Tibial nerve (tissue), 4 donors: Measurements from ENCODE around the gene YAF2. TPM values are rescaled to one million over a fixed set of nuclear protein-coding genes. Genes with fewer than 3 reads are reported as not detected.
"Not testable (repeated sequence)": the region's sequence is repeated elsewhere in the genome, so short reads cannot be mapped to it uniquely, and the experiment has no call there.

Experiments used
- DNase-seq, 2 donors: peaks; one replicate each; pipeline ENCODE4 v3.0.0-alpha.2; 2019; ENCODE audit warnings: low spot score in 2 of 2
- H3K27ac ChIP-seq, 4 donors: fragments of 200-600 bp; sonication (generic) in 3 of 4; one replicate each; pipeline ENCODE4 v1.5.1; 2017 to 2019; ENCODE audit warnings: mild to moderate bottlenecking in 1 of 4
- H3K27me3 ChIP-seq, 2 donors: fragments of 200-600 bp; sonication (generic) in 1 of 2; one replicate each; pipeline versions ENCODE4 v1.5.1 to v1.6.0; 2017 to 2019
- H3K36me3 ChIP-seq, 3 donors: fragments of 200-600 bp; sonication (generic); one replicate each; pipeline ENCODE4 v1.5.1; 2018 to 2019
- H3K4me1 ChIP-seq, 4 donors: fragments of 200-600 bp; sonication (generic) in 3 of 4; one replicate each; pipeline ENCODE4 v1.5.1; 2017 to 2019
- H3K4me3 ChIP-seq, 4 donors: fragments of 200-600 bp; sonication (generic) in 3 of 4; one replicate each; pipeline ENCODE4 v1.5.1; 2017 to 2019; ENCODE audit warnings: mild to moderate bottlenecking in 1 of 4, moderate library complexity in 1 of 4
- H3K9me3 ChIP-seq, 4 donors: fragments of 200-600 bp; sonication (generic) in 3 of 4; one replicate each; pipeline ENCODE4 v1.5.1; 2017 to 2019
- EP300 ChIP-seq, 2 donors: sonication (generic); formaldehyde crosslinking; IDR thresholded peaks; one replicate each; pipeline ENCODE4 v1.6.1; 2017; ENCODE audit warnings: antibody characterized with exemption in 2 of 2, mild to moderate bottlenecking in 1 of 2
- POLR2A ChIP-seq, 2 donors: fragments of 450-650 bp; IDR thresholded peaks; one replicate each; pipeline ENCODE4 v1.6.1; 2017; ENCODE audit warnings: antibody characterized with exemption in 2 of 2, mild to moderate bottlenecking in 2 of 2, moderate library complexity in 2 of 2
- WGBS, 2 donors: methylation state at CpG; one replicate each; pipeline ENCODE4 v1.1.5; 2018; 5-methylcytosine and 5-hydroxymethylcytosine counted together
- total RNA-seq, 4 donors: library from RNA; depleted of rRNA; stranded (reverse); fragments of >200 nt; gene quantifications; one replicate each; pipeline ENCODE4 v1.1.0, GENCODE V29; 2016
- TF ChIP-seq, protein P1 (sequence below), 5 experiments: fragments of 200-600 bp in 3 of 5; fragments of 450-650 bp in 2 of 5; sonication (generic) in 3 of 5; IDR thresholded peaks; one replicate each; pipeline ENCODE4 v1.5.1; 2016 to 2019; ENCODE audit warnings: antibody characterized with exemption in 5 of 5, mild to moderate bottlenecking in 3 of 5, moderate library complexity in 2 of 5

The YAF2 gene
- total RNA-seq, 4 donors from 2014 or later: 25.7 to 66.0 (median 38.7) TPM

DNA sequence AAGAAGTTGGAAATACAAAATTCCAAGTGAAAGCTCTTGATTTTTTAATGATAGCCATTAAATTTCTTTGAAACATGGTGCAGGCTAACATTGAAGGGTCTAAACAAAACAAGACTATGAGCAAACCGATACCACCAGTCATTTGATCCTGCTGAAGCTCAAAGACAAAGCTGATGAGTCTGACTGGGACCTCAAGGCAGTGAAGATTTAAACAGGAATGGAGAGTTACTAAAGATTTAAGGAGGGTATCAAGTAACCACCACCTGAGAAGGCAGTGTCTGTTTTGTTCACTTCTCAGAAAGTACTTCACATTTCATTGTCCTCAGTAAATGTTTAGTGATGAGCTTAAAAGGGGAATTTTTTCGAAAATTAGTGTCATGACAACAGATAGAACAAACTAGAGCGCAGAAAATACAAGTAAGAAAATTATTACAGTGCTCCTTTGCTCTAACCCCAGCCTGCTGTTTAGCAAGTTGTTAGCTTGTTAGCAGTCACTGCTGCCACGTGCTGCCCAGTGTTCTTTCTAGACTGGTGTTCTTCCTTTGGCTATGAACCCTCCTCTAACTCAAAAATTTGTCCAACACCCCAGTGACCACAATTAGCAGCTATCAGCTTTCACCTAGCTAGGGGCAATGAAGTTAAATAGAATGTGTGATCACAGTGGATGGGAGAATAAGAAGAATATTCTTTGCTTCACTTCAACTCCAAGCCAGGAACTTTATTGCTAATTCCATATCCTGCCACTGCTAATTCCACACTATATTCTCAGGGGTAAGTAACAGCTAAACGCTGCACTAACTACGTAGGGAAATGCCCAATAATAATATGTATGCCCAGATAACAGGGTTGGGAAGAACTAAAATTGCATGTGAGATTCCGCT is 41.1 kb downstream of the YAF2 start:
- no peak for DNase-seq
- Histone ChIP-seq H3K4me3 (no peak overlapping the region), H3K36me3 (peaks cover 0 to 29% (median 4%) of the 10 kb centered on the region in 3 donors), H3K27me3 (no peaks in the 10 kb centered on the region), H3K27ac (no peak overlapping the region), H3K4me1 (no peaks in the 10 kb centered on the region), H3K9me3 (no peaks in the 10 kb centered on the region)
- TF ChIP-seq POLR2A (IDR thresholded peaks at IDR 0.05): no peak
- TF ChIP-seq EP300 (IDR thresholded peaks at IDR 0.05): no peak
- TF ChIP-seq, protein P1, sequence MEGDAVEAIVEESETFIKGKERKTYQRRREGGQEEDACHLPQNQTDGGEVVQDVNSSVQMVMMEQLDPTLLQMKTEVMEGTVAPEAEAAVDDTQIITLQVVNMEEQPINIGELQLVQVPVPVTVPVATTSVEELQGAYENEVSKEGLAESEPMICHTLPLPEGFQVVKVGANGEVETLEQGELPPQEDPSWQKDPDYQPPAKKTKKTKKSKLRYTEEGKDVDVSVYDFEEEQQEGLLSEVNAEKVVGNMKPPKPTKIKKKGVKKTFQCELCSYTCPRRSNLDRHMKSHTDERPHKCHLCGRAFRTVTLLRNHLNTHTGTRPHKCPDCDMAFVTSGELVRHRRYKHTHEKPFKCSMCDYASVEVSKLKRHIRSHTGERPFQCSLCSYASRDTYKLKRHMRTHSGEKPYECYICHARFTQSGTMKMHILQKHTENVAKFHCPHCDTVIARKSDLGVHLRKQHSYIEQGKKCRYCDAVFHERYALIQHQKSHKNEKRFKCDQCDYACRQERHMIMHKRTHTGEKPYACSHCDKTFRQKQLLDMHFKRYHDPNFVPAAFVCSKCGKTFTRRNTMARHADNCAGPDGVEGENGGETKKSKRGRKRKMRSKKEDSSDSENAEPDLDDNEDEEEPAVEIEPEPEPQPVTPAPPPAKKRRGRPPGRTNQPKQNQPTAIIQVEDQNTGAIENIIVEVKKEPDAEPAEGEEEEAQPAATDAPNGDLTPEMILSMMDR (IDR thresholded peaks at IDR 0.05): no peak
- WGBS, 2 donors: 83 to 89% methylated on average over 7 of the region's 7 CpGs

DNA sequence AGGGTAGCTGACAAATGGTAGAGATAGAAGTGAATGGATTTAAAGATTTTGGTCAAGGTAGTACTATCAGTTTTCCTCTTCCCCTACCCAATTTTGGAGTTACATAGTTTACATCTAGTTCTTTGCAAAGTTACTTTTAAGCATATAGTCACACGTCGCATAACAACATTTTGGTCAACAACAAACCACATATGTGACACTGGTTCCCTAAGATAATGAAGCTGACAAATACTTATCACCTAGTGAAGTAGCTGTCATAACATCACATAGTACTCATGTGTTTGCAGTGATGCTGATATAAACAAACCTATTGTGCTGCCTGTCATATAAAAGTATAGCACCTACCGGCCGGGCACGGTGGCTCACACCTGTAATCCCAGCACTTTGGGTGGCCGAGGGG is 45.4 kb downstream of the YAF2 start:
- TF ChIP-seq POLR2A (IDR thresholded peaks at IDR 0.05) (no peak), EP300 (IDR thresholded peaks at IDR 0.05) (no peak)
- TF ChIP-seq, protein P1 (IDR thresholded peaks at IDR 0.05): no peak
- no peak overlapping the region for H3K27ac ChIP-seq
- no peak for DNase-seq
- H3K36me3 ChIP-seq: peaks cover 0 to 27% (median 4%) of the 10 kb centered on the region in 3 donors
- 96 to 97% methylated on average over 6 of the region's 6 CpGs for WGBS, 2 donors
- no peaks in the 10 kb centered on the region for H3K27me3 ChIP-seq
- no peaks in the 10 kb centered on the region for H3K9me3 ChIP-seq
- H3K4me3 ChIP-seq: no peak overlapping the region
- no peaks in the 10 kb centered on the region for H3K4me1 ChIP-seq

DNA sequence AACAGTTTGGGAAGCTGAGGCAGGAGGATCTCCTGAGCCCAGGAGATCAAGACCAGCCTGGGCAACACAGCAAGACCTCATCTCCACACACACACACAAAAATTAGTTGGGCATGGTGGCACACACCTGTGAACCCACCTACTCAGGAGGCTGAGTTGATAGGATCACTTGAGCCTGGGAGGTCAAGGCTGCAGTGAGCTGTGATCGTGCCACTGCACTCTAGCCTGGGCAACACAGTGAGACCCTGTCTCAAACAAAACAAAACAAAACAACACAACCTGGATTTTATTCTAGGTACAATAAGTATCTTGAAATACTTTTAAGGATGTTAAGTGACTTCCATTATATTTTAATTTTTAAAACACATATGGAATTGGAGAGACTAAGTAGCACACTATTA is 45.8 kb downstream of the YAF2 start:
- Histone ChIP-seq H3K9me3 (no peaks in the 10 kb centered on the region), H3K27me3 (no peaks in the 10 kb centered on the region), H3K36me3 (peaks cover 0 to 24% (median 4%) of the 10 kb centered on the region in 3 donors), H3K4me3 (no peak overlapping the region), H3K27ac (no peak overlapping the region), H3K4me1 (no peaks in the 10 kb centered on the region)
- WGBS, 2 donors: 96 to 100% methylated on average over 1 of the region's 1 CpG
- no peak for DNase-seq
- TF ChIP-seq POLR2A (IDR thresholded peaks at IDR 0.05): no peak
- TF ChIP-seq EP300 (IDR thresholded peaks at IDR 0.05): no peak
- TF ChIP-seq, protein P1 (IDR thresholded peaks at IDR 0.05): no peak

DNA sequence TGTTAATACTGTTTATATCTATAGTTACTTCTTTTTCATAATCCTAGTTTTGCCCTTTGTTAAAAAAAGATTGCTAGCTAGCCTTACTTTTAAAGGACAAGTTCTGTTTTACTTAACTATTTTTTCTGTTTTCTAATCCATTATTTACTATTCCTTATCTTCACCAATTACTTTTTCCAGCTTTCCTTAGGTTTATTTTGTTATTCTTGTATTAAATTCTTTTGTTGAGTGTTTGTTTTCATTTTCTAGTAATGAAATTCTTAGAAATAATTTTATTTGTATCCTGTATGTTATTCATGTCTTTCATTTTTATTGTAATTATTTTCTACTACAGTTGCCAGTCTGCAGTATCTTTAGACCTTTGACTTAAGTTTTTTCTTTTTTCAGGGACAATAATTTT is 47.7 kb downstream of the YAF2 start:
- no peaks in the 10 kb centered on the region for H3K4me1 ChIP-seq
- H3K36me3 ChIP-seq: peaks cover 0 to 19% (median 4%) of the 10 kb centered on the region in 3 donors
- H3K27me3 ChIP-seq: no peaks in the 10 kb centered on the region
- no peaks in the 10 kb centered on the region for H3K9me3 ChIP-seq
- no peak for DNase-seq
- no peak overlapping the region for H3K4me3 ChIP-seq
- TF ChIP-seq POLR2A (IDR thresholded peaks at IDR 0.05) (no peak), EP300 (IDR thresholded peaks at IDR 0.05) (no peak)
- TF ChIP-seq, protein P1 (IDR thresholded peaks at IDR 0.05): no peak
- no peak overlapping the region for H3K27ac ChIP-seq

DNA sequence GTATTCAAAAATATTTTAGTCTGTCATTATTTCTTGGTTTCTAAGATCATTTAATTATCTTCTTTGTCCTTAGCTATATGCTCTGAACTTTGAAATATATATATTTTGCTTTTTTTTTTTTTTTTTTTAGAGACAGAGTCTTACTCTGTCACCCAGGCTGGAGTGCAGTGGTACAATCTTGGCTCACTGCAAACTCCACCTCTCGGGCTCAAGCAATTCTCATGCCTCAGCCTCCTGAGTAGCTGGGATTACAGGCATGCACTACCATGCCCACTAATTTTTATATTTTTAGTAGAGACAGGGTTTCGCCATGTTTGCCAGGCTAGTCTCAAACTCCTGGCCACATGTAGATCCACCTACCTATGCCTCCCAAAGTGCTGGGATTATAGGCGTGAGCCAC is 49.8 kb downstream of the YAF2 start:
- peaks cover 0 to 13% (median under 1%) of the 10 kb centered on the region in 3 donors for H3K36me3 ChIP-seq
- not testable (repeated sequence) for H3K4me3 ChIP-seq, DNase-seq, H3K9me3 ChIP-seq, H3K27ac ChIP-seq, H3K27me3 ChIP-seq, H3K4me1 ChIP-seq
- 90 to 95% methylated on average over 3 of the region's 3 CpGs for WGBS, 2 donors
